HG03108 (cell line): Measurements from ENCODE around the gene HIPK1.
A peak's percentile ranks its signal among the peaks of the same experiment; 100 is the strongest.

Experiments used
- ATAC-seq: cut with Tn5 transposase; IDR thresholded peaks from one replicate; pipeline ENCODE4 v1.9.1; 2021; ENCODE audit warnings: moderate library complexity; ENCODE audit not compliant: unreplicated experiment

HIPK1 gene

GRCh38 chr1:113928941-113929749 lies at the start of gene HIPK1:
Gene HIPK1 (plus strand): TSS chr1:113929324.
- ATAC-seq = peak; percentile 59

- no peak for ATAC-seq
These were observed 49.4 kb upstream of the HIPK1 start for GRCh38 chr1:113879739-113880038.

GRCh38 chr1:113881661-113882060 lies 47.5 kb upstream of the HIPK1 start:
- no peak for ATAC-seq

- ATAC-seq = no peak
These were observed 42.4 kb upstream of the HIPK1 start for GRCh38 chr1:113886417-113887401.

- no peak for ATAC-seq
These were observed 41.5 kb upstream of the HIPK1 start, which contains the start of gene BCL2L15 for GRCh38 chr1:113887402-113888175. Gene BCL2L15 (minus strand): TSS chr1:113887581. CDS start chr1:113887375, 206 bp downstream.

- ATAC-seq = no peak
These were observed 38.3 kb upstream of the HIPK1 start for GRCh38 chr1:113890816-113891215.

- no peak for ATAC-seq
These were observed 37.4 kb upstream of the HIPK1 start for GRCh38 chr1:113891631-113892220.

GRCh38 chr1:113893267-113893666 lies 35.9 kb upstream of the HIPK1 start:
- no peak for ATAC-seq

- no peak for ATAC-seq
These were observed 34.0 kb upstream of the HIPK1 start for GRCh38 chr1:113895098-113895497.

- ATAC-seq = no peak
These were observed 33.2 kb upstream of the HIPK1 start for GRCh38 chr1:113895961-113896360.

GRCh38 chr1:113898241-113898814 lies 30.8 kb upstream of the HIPK1 start:
- no peak for ATAC-seq

GRCh38 chr1:113899111-113899510 lies 30.0 kb upstream of the HIPK1 start:
- ATAC-seq = no peak

- no peak for ATAC-seq
These were observed 27.9 kb upstream of the HIPK1 start for GRCh38 chr1:113901191-113901590.

GRCh38 chr1:113903501-113904292 lies 25.4 kb upstream of the HIPK1 start:
- ATAC-seq = no peak

- ATAC-seq = peak; percentile 20
These were observed 24.8 kb upstream of the HIPK1 start for GRCh38 chr1:113904293-113904673.

- ATAC-seq = peak; percentile 88
These were observed 24.3 kb upstream of the HIPK1 start, which contains the start of the genes AP4B1 and DCLRE1B for GRCh38 chr1:113904674-113905434. Gene AP4B1 (minus strand): TSS chr1:113904799. CDS start chr1:113904717, 82 bp downstream. Gene DCLRE1B (plus strand): TSS chr1:113905326. CDS start chr1:113905587, 261 bp downstream.

GRCh38 chr1:113905435-113905861 lies 23.7 kb upstream of the HIPK1 start:
- ATAC-seq = peak; percentile 1

GRCh38 chr1:113912594-113913311 lies 16.4 kb upstream of the HIPK1 start:
- ATAC-seq = no peak
